HCT116 (cell line): ENCODE results near the gene WDR55. TPM values are rescaled to one million over a fixed set of nuclear protein-coding genes. Genes with fewer than 3 reads are reported as not detected.

Experiments
- ATAC-seq: fragments of 200-7000 bp; cut with Tn5 transposase; 2 replicates; pipeline ENCODE4 v1.9.1; 2020; ENCODE audit warnings: mild to moderate bottlenecking, moderate library complexity
- BruUV-seq: library from RNA; stranded (reverse); fragments of 400-500 nt; replicated peaks from 2 replicates; lab custom pipeline; 2021; lab: Mats Ljungman, UMichigan
- CTCF ChIA-PET: fragments of 300-600 bp; sonication (Branson Sonifier 250); formaldehyde crosslinking; loops from one replicate; lab custom pipeline; 2021; ENCODE audit warnings: antibody characterized with exemption; lab: Charles Lee
- POLR2A ChIA-PET: fragments of 300-600, 350-600 bp; sonication (Branson Sonifier 250); formaldehyde crosslinking; loops from one replicate; lab custom pipeline; 2021; ENCODE audit warnings: antibody characterized with exemption; lab: Charles Lee
- RAD21 ChIA-PET, 2 experiments: fragments of 300-600 bp; sonication (Branson Sonifier 250); formaldehyde crosslinking; loops; one replicate each; lab custom pipeline; 2023; ENCODE audit warnings: low total read pairs in 2 of 2; ENCODE audit not compliant: uncharacterized antibody in 2 of 2, unreplicated experiment in 2 of 2, low non-redundant PET in 1 of 2; lab: Charles Lee
- DNase-seq: peaks from one replicate; pipeline ENCODE4 v3.0.0-alpha.2; 2010; ENCODE audit warnings: low read depth, low spot score
- H2AFZ ChIP-seq: fragments of 200-600 bp; shearing (Covaris generic), sonication (generic); 2 replicates; pipeline ENCODE4 v1.6.1; 2017; ENCODE audit warnings: low read depth, mixed run types, mixed read lengths, antibody characterized with exemption, low read length; ENCODE audit not compliant: poor library complexity, severe bottlenecking
- H3K27ac ChIP-seq: 2 replicates; pipeline ENCODE4 v1.5.1; 2012; ENCODE audit warnings: low read depth, low read length
- H3K27me3 ChIP-seq: fragments of 200-600 bp; sonication (generic); 2 replicates; pipeline ENCODE4 v1.6.1; 2016; ENCODE audit warnings: mixed run types, low read length, mixed read lengths; ENCODE audit not compliant: insufficient read depth
- H3K36me3 ChIP-seq, 2 experiments: fragments of 200-500 bp in 1 of 2; fragments of 200-600 bp in 1 of 2; sonication (Bioruptor generic) in 1 of 2; sonication (generic) in 1 of 2; 2 replicates each; pipeline versions ENCODE4 v1.5.1 to v1.6.1; 2014 to 2016; ENCODE audit warnings: low read length in 2 of 2, inconsistent platforms in 1 of 2, mixed read lengths in 1 of 2, mixed run types in 1 of 2; ENCODE audit not compliant: insufficient read depth in 2 of 2, control insufficient read depth in 1 of 2
- H3K4me1 ChIP-seq, 2 experiments: fragments of 200-600 bp in 1 of 2; sonication (generic) in 1 of 2; 2 replicates each; pipeline versions ENCODE4 v1.5.1 to v1.6.1; 2012 to 2017; ENCODE audit warnings: low read length in 2 of 2, inconsistent platforms in 1 of 2, mild to moderate bottlenecking in 1 of 2, mixed read lengths in 1 of 2, mixed run types in 1 of 2, moderate library complexity in 1 of 2; ENCODE audit not compliant: insufficient read depth in 2 of 2, control insufficient read depth in 1 of 2
- H3K4me2 ChIP-seq: fragments of 200-600 bp; sonication (generic); 2 replicates; pipeline ENCODE4 v1.6.1; 2017; ENCODE audit warnings: mixed run types, low read length, mixed read lengths
- H3K4me3 ChIP-seq, 2 experiments: fragments of 200-600 bp in 1 of 2; sonication (generic) in 1 of 2; replicated peaks in 1 of 2; 2 replicates each; pipeline ENCODE4 v1.5.1; 2011 to 2016; ENCODE audit warnings: low read length in 2 of 2, control low read depth in 1 of 2, low read depth in 1 of 2, mild to moderate bottlenecking in 1 of 2, mixed read lengths in 1 of 2, mixed run types in 1 of 2
- H3K79me2 ChIP-seq: fragments of 200-600 bp; sonication (generic); 2 replicates; pipeline ENCODE4 v1.6.1; 2017; ENCODE audit warnings: mild to moderate bottlenecking, mixed run types, low read length, moderate library complexity, mixed read lengths; ENCODE audit not compliant: insufficient read depth
- H3K9ac ChIP-seq: fragments of 200-600 bp; sonication (generic); 2 replicates; pipeline ENCODE4 v1.6.1; 2016; ENCODE audit warnings: low read length, mixed read lengths
- H3K9me2 ChIP-seq: fragments of 200-600 bp; sonication (generic), shearing (Covaris generic); 2 replicates; pipeline ENCODE4 v1.6.1; 2017; ENCODE audit warnings: mixed run types, mild to moderate bottlenecking, moderate library complexity; ENCODE audit not compliant: insufficient read depth
- H3K9me3 ChIP-seq, 2 experiments: fragments of 200-500 bp in 1 of 2; fragments of 200-600 bp in 1 of 2; sonication (Bioruptor generic) in 1 of 2; sonication (generic) in 1 of 2; 2 replicates each; pipeline ENCODE4 v1.6.1; 2014 to 2017; ENCODE audit warnings: low read length in 2 of 2, mixed read lengths in 2 of 2, inconsistent platforms in 1 of 2, low read depth in 1 of 2, mild to moderate bottlenecking in 1 of 2, mixed run types in 1 of 2, moderate library complexity in 1 of 2; ENCODE audit not compliant: control insufficient read depth in 1 of 2, insufficient read depth in 1 of 2
- H4K20me1 ChIP-seq: fragments of 200-600 bp; sonication (generic), shearing (Covaris generic); 2 replicates; pipeline ENCODE4 v1.6.1; 2017; ENCODE audit warnings: mixed run types, mild to moderate bottlenecking, moderate library complexity; ENCODE audit not compliant: insufficient read depth
- ATF3 ChIP-seq: IDR thresholded peaks from 2 replicates; pipeline ENCODE4 v1.6.1; 2012
- CBX3 ChIP-seq: IDR thresholded peaks from 2 replicates; pipeline ENCODE4 v1.6.1; 2012; ENCODE audit warnings: low read depth
- CEBPB ChIP-seq: IDR thresholded peaks from 2 replicates; pipeline ENCODE4 v1.6.1; 2012; ENCODE audit warnings: low read depth
- EGR1 ChIP-seq: IDR thresholded peaks from 2 replicates; pipeline ENCODE4 v1.6.1; 2012; ENCODE audit warnings: low read depth
- ELF1 ChIP-seq: IDR thresholded peaks from 2 replicates; pipeline ENCODE4 v1.6.1; 2012; ENCODE audit warnings: low read depth, borderline replicate concordance
- EZH2 ChIP-seq: fragments of 200-600 bp; sonication (generic); IDR thresholded peaks from 2 replicates; pipeline ENCODE4 v1.6.1; 2017; ENCODE audit warnings: antibody characterized with exemption, mixed run types
- EZH2phosphoT487 ChIP-seq: fragments of 200-600 bp; IDR thresholded peaks from 2 replicates; pipeline ENCODE4 v1.6.1; 2018; ENCODE audit warnings: antibody characterized with exemption, borderline replicate concordance
- FOSL1 ChIP-seq: IDR thresholded peaks from 2 replicates; pipeline ENCODE4 v1.6.1; 2012; ENCODE audit warnings: low read depth
- JUND ChIP-seq: IDR thresholded peaks from 2 replicates; pipeline ENCODE4 v1.6.1; 2012
- MAX ChIP-seq: IDR thresholded peaks from 2 replicates; pipeline ENCODE4 v1.6.1; 2012
- POLR2A ChIP-seq: IDR thresholded peaks from 2 replicates; pipeline ENCODE4 v1.7.0; 2011; ENCODE audit warnings: borderline replicate concordance; ENCODE audit not compliant: insufficient read depth, insufficient read length; ENCODE audit errors: extremely low read depth
- POLR2AphosphoS5 ChIP-seq: IDR thresholded peaks from 2 replicates; pipeline ENCODE4 v1.6.1; 2011; ENCODE audit warnings: mild to moderate bottlenecking, low read depth, low read length, moderate library complexity
- RAD21 ChIP-seq: IDR thresholded peaks from 2 replicates; pipeline ENCODE4 v1.6.1; 2012; ENCODE audit warnings: low read depth, mild to moderate bottlenecking
- SIN3A ChIP-seq: IDR thresholded peaks from 2 replicates; pipeline ENCODE4 v1.6.1; 2012; ENCODE audit warnings: low read depth
- SP1 ChIP-seq: IDR thresholded peaks from 2 replicates; pipeline ENCODE4 v1.6.1; 2012; ENCODE audit warnings: low read depth
- SRF ChIP-seq: IDR thresholded peaks from 2 replicates; pipeline ENCODE4 v1.6.1; 2012; ENCODE audit warnings: low read depth
- TCF7L2 ChIP-seq: IDR thresholded peaks from 2 replicates; pipeline ENCODE4 v1.7.0; 2011; ENCODE audit warnings: borderline replicate concordance, inconsistent platforms; ENCODE audit not compliant: insufficient read depth, insufficient read length; ENCODE audit errors: extremely low read depth
- ZBTB33 ChIP-seq: IDR thresholded peaks from 2 replicates; pipeline ENCODE4 v1.6.1; 2011; ENCODE audit warnings: mild to moderate bottlenecking, low read length, moderate library complexity; ENCODE audit not compliant: insufficient replicate concordance; ENCODE audit errors: extremely low read depth
- ZFX ChIP-seq: fragments of 450-650 bp; IDR thresholded peaks from 2 replicates; pipeline ENCODE4 v1.6.1; 2017
- intact Hi-C: fragments of 100-400 bp; cut with micrococcal nuclease; formaldehyde crosslinking; loops from 2 replicates; pipeline ENCODE4 v1.10.0; 2022
- total RNA-seq: library from RNA; stranded (reverse); gene quantifications from one replicate; pipeline ENCODE4 v1.2.1, GENCODE V29; 2021; ENCODE audit not compliant: unreplicated experiment
- TF ChIP-seq, protein P1 (sequence below): IDR thresholded peaks from 2 replicates; pipeline ENCODE4 v1.6.1; 2012; ENCODE audit warnings: low read depth

Gene WDR55
- total RNA-seq, 1 experiment from 2014 or later, result 37.2 TPM

DNA sequence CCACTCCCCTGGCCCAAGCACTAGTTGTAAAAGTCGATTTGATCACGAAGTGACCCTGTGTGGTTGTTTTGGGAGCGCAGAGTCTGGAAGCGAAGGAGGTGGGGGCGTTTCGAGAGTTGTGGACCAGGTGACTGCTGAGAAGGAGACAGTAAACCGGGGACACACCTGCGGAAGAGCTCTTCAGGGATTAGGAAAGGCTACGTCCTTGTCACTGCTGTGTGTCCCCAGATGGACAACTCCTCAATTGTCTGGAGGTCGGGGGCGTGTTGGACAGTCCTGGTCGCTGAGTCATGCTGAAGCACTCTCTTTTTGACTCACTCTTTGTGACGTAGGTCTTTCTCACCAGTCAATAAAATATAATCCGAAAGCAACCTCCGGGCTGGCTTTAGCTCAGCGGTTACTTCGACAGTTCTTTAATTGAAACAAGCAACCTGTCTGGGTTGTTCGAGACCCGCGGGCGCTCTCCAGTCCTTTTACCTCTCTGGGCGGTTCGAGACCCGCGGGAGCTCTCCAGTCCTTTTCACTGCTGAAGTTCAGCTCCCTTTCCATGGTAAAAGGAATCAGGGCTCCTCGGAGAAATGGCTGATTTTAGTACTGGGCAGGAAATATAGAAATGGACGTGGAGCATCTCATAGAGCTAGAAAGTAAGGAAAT lies 46.3 kb downstream of the WDR55 start:
- ATAC-seq (peak; percentile 85), DNase-seq (peak; percentile 98)
- Histone ChIP-seq H3K9ac (peak overlapping the region; percentile 57), H3K4me2 (peak overlapping the region; percentile 78), H3K4me3 (peak overlapping the region; percentile 27 to 51), H3K36me3 (peaks cover 2 to 14% of the 10 kb centered on the region in 2 experiments; a peak in 3 of 4 replicates), H3K4me1 (peaks cover 14 to 38% of the 10 kb centered on the region in 2 experiments), H3K27me3 (no peaks in the 10 kb centered on the region), H3K27ac (peak overlapping the region; percentile 63), H2AFZ (peak overlapping the region; percentile 90), H3K9me2 (no peaks in the 10 kb centered on the region), H3K79me2 (no peaks in the 10 kb centered on the region), H3K9me3 (no peaks in the 10 kb centered on the region), H4K20me1 (no peaks in the 10 kb centered on the region)
- ChIA-PET RAD21 (interaction anchor here in 1 of 2 experiments (0.9 kb wide), 1 partner anchor 64 kb away, joined by 4 read pairs; the partner anchor contains the start of genes IK and NDUFA2), POLR2A (interaction anchor here (0.8 to 2.1 kb wide), 7 partner anchors 8 to 310 kb away, joined by 3 to 13 read pairs (median 3); partner anchors contain the start of genes ANKHD1, HARS1, HARS2 and ZMAT2), CTCF (interaction anchor here (1.1 to 1.9 kb wide), 5 partner anchors 9 to 364 kb away, joined by 4 to 10 read pairs (median 5); partner anchors contain the start of genes HBEGF and ZMAT2)
- intact Hi-C loops, result loop anchor here (5.0 kb wide), 1 partner anchor 154 kb away; the partner anchor contains the start of gene SRA1
- BruUV-seq, result no TSS peak
- no peak for TF ChIP-seq ELF1
- no peak for TF ChIP-seq EZH2phosphoT487
- no peak for TF ChIP-seq FOSL1
- TF ChIP-seq POLR2AphosphoS5, result peak; percentile 61
- no peak for TF ChIP-seq EGR1
- no peak for TF ChIP-seq JUND
- TF ChIP-seq TCF7L2, result no peak
- TF ChIP-seq ATF3, result no peak
- TF ChIP-seq, protein P1, sequence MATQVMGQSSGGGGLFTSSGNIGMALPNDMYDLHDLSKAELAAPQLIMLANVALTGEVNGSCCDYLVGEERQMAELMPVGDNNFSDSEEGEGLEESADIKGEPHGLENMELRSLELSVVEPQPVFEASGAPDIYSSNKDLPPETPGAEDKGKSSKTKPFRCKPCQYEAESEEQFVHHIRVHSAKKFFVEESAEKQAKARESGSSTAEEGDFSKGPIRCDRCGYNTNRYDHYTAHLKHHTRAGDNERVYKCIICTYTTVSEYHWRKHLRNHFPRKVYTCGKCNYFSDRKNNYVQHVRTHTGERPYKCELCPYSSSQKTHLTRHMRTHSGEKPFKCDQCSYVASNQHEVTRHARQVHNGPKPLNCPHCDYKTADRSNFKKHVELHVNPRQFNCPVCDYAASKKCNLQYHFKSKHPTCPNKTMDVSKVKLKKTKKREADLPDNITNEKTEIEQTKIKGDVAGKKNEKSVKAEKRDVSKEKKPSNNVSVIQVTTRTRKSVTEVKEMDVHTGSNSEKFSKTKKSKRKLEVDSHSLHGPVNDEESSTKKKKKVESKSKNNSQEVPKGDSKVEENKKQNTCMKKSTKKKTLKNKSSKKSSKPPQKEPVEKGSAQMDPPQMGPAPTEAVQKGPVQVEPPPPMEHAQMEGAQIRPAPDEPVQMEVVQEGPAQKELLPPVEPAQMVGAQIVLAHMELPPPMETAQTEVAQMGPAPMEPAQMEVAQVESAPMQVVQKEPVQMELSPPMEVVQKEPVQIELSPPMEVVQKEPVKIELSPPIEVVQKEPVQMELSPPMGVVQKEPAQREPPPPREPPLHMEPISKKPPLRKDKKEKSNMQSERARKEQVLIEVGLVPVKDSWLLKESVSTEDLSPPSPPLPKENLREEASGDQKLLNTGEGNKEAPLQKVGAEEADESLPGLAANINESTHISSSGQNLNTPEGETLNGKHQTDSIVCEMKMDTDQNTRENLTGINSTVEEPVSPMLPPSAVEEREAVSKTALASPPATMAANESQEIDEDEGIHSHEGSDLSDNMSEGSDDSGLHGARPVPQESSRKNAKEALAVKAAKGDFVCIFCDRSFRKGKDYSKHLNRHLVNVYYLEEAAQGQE, result no peak
- TF ChIP-seq ZBTB33, result peak; percentile 66
- no peak for TF ChIP-seq MAX
- no peak for TF ChIP-seq CBX3
- TF ChIP-seq ZFX, result no peak
- TF ChIP-seq CEBPB, result no peak
- TF ChIP-seq RAD21, result no peak
- no peak for TF ChIP-seq SRF
- no peak for TF ChIP-seq SP1
- TF ChIP-seq POLR2A, result no peak
- TF ChIP-seq EZH2, result no peak
- no peak for TF ChIP-seq SIN3A
